ENCODE results near the gene MRPS6.
A peak's percentile ranks its signal among the peaks of the same experiment; 100 is the strongest.

The MRPS6 gene

DNA sequence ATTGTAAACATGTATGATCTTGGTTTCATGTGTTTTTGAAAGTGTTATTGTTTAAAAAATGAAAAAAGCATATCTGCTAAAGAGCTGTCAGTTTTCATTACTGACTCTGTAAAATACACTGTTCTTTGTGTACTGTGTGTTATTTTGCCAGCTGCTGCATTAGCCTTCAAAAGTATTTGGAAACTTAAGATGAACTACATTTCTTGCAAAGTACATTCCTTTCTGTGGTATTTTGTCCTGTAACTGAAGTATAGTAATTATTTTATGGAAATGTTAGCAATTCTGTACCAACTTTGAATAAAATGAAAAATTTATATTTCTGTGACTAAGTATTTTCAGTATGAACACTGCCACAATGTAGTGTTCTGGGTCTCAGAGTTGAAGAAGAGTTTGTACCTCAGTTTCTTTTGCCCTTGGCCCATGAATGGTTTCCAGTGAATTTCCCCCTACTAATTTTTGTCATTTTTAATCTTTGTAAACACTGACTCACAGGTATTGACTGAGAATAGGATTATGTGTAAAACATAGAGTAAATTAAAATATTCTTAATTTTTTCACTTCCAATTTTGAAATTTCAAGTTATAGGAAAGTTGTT is 32.7 kb downstream of the MRPS6 start:
- no peak for DNase-seq

DNA sequence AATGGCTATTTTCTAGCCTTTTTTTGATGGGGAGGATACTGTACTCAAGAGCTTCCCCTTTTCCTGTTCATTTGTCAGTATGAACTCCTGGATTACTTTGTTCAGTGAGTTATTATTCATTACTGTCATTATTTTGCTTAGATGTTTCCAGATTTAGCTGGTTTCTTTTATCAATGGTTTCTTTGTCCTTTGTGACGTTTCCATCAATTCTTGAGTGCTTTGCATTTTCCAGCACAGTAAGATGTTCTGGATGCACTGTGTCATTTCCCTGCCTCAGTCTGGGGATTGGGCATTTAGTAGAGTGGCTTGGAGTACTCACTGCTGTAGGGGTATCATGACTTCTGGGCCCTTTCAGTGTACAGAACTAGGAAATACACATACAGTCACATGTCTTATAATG is 34.2 kb downstream of the MRPS6 start:
- no peak for DNase-seq

DNA sequence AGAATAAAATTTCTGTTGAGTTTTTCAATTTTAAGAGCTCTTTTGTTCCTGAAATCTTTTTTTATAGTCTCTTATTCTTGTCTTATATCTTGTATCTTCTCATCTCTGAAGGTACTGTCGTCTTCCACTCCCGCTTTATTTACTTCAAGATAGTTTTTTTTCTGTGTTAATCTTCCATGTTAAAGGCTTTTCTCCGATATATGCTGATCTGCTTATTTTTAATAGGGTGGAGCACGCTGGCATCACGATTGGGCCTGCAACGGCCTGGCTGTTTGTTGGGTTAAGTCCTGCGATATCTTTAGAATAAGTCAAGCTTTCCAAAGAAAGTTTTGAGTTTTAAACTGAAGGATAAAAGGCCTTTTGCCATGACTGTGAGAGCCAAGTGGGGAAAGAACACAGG is 35.7 kb downstream of the MRPS6 start:
- DNase-seq, result no peak

DNA sequence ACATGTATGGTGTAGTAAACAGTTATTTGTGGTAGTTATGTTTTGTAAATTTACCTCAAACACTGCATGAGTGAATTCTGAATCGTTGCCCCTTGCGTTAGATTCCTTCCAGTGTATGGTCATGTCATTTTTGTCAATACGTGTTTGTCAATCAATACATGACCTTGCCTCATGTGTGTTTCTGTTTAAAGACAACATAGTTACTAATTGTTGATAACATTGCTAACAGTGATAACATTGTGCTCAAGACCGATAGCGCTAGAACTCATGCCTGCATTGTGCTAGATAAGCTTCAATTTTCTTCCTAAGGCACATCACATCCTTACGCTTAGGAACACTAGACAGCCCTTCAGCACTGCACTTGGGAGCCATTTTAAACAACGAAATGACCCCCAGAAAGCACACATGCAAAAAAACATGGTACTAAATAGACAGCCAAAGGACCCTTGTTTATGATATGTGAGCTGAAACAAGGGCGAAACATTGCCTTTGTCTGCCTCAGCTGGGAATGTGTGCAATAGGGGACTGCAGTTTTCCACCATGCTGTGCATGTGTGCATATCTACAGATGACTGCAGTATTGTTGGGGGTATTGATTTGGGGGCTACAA is 37.3 kb downstream of the MRPS6 start:
- no peak for DNase-seq

DNA sequence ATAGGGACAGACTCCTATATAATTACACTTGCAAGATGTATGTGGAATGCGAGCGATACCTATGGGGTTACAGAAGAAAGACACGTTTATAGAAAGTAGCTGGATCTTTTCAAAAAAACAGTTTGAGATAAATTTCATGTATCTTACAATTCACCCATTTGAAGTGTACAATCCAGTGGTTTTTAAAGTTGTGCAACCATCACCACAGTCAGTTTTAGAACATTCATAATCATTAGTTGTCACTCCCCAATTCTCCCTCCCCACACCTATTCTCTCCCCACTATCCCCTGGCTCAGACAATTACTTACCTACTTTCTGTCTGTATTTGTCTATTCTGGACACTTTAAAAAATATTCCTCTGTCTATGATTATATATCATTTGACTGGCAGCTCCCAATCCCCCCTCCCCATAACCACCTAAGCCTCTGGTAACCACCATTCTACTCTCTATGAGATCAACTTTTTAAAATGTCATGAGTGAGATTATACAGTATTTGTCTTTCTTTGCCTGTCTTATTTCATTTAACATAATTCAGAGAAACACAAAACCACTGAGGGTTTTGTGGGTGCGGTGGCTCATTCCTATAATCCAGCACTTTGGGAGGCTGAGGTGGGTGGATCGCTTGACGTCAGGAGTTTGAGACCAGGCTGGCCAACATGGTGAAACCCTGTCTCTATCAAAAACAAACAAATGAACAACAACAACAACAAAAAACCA is 39.1 kb downstream of the MRPS6 start:
- DNase-seq, result no peak

DNA sequence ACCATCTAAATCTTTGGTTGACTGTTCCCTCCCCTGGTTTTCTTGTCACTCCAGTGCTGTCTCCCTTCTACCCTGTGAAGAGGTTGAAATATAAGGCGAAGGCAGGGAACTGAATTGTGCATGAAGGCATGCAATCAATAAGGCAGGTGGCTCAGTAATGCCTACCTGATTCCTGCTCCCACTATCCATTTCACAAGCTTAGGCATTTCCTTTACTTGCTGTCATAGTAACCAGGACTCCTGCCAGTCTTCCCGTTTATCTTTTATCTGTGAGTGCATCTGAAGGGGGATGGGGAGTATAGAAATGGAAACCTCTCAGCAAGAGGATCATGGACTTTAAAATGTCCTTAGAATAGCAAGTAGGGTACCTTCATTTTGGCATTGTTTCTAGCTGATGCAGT is 40.5 kb downstream of the MRPS6 start:
- DNase-seq, result peak; percentile 9

DNA sequence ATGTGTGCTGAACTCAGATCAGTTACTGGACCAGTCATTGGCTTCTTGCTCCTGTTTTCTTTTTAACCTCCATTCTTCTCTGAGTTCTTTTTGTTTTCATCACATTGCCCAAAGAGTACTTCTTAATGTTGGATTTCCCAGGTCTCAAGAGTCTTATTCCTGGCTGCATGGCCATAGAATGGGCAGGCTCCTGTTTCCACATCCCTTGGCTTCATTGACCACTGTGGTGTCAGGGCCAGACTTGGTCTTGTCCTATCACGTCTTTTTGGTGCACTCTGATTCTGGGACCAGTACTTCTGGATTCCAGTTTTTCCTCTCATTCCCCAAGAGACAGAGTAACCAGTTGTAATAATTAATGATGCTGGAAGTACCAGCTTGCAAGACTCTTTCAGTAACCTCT is 41.8 kb downstream of the MRPS6 start:
- no peak for DNase-seq

DNA sequence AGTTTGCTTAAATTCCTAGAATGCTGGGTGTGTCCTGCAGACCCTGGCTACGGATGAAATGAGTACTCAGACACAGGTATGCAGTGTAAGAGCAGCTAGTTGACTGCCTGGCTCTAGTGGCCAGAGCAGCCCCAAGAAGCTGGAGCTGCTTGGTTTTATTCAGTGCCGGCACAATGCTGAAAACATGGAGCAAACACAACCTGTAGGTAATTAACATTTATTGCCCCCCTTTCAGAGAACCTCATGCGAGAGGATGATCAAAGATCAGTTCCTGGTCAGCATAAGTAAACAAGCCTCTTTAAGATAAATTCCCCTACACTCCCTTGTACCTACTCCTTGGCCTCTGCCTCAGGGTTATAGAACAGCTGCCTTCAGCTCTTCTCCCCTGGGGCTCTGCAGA is 43.2 kb downstream of the MRPS6 start:
- no peak for DNase-seq

DNA sequence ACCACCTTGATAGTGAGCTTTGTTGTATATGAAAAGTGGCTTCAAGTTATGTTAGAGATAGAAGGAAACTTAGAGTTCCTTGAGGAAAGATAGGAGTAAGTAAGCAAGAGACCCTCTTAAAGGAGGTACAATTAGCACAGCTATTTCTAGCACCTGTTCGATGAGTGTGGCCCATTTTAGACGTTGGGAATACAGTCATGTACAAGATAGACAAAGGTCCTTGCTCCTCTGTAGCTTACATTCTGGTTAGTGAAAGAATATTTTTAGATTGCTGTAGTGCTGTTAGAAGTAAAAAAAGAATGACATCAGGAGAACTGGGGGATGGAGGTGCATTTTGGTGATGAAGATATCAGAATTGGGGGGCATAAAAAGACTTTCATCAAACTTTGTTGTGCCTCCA is 47.5 kb downstream of the MRPS6 start:
- DNase-seq, result no peak

DNA sequence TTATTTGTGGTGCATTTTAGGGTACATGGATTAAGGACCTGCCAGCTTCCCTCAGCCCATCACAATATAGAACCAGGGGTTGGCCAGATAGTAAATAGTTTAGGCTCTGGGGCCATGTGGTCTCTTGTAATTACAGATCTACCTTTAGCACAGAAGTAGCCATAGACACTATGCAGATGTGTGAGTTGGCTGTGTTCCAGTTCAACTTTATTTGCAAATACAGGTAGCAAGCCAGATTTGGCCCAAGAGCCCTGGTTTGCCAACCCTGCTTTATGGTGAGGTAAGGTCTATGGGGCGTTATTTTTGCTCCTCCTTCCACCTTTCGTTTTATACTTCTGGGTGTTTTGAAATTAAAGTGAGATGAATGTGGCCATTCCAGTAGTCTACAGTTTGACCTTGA is 48.7 kb downstream of the MRPS6 start:
- peak; percentile 2 for DNase-seq

DNA sequence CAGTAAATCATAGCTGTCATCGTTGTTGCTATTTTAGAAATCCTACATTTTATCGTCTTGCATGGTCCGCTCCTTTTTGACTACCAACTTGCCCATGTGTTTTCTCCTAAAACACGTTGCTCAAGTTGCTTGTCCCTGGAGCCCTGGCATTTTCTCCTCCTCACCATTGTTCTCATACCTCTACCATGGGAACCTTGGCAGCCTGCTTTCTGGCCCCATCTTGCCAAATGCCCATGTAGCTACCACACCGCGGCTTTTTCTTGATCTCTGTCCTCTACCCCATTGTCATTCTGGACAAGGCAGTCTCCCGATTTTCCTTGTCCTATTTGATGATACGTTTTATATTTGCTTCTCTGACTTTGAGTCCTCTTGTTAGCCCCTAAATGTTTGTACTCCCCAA is 50.2 kb downstream of the MRPS6 start:
- no peak for DNase-seq

DNA sequence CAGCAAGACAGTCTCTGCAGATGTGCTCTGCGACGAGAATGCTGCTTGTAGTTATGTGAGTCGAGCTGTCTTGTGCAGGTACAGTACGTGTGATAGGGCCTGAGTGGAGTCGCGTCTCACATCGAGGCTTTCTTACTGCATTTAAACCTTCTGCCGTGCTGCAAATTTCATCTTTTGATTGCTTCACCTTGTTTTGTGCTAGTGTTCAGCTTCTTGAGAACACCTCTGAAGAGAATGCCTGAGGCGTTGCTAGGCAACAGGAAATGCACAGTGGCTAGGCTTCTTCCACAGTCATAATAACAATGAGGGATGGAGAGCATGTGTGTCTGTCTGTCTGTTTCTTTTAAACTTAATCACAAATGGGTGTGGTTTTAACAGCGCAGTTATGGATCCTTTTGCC is 52.9 kb downstream of the MRPS6 start:
- peak; percentile 17 for DNase-seq

DNA sequence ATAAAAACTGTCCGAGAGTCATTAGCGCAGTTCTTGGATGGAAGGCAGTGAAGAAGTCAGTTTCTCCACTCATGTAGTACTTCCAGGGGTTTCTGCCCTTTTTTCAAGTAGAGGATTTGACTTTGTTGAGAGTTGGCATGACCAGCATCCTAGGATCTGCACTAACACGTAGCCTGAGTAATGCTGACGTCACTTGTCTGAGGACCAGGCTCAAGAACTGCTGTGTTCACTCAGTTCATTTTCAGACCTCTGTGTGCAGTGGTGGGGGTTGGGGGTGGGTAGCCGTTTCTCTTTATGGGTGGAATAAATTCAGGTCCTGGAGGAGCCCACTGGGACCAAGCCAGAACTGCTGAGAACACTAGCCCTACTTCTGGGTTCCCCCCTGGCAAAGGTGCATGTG is 53.3 kb downstream of the MRPS6 start:
- no peak for DNase-seq

DNA sequence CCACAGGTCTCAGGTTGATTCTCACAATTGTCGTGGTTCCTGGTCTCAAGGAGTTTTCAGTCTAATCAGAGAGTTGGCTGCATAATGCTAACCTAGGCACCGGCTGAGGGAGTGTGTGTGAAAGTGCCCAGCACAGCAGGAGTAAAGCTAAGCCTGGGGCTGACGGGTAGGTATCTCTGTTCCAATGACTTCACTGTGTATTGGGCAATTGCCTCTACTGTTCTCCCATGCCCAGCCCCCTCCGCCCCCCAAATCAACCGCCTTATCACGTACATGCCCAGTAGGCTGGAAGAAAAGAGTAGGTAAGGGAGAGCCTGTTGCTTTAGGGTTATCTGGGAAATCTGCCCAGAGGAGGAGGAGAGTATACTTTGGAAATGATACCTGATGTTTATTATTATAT is 54.7 kb downstream of the MRPS6 start:
- no peak for DNase-seq

DNA sequence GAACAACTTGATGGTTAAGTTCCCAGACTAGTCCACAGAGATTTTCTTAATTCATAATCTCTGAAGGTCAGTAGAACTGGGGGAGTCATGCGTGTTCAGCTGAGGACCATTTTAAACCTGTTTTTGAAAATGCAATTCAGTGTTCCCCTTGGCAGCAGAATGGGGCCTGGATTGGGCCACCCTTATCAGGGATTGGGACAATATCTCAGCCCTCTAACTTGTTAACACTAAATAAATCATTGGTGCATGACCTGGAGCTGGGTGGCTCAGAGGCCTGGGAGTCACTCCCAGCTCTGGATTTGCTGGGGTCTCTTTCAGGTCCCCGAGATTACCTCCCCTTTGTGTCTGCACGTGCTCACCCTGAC is 55.3 kb downstream of the MRPS6 start:
- no peak for DNase-seq

DNA sequence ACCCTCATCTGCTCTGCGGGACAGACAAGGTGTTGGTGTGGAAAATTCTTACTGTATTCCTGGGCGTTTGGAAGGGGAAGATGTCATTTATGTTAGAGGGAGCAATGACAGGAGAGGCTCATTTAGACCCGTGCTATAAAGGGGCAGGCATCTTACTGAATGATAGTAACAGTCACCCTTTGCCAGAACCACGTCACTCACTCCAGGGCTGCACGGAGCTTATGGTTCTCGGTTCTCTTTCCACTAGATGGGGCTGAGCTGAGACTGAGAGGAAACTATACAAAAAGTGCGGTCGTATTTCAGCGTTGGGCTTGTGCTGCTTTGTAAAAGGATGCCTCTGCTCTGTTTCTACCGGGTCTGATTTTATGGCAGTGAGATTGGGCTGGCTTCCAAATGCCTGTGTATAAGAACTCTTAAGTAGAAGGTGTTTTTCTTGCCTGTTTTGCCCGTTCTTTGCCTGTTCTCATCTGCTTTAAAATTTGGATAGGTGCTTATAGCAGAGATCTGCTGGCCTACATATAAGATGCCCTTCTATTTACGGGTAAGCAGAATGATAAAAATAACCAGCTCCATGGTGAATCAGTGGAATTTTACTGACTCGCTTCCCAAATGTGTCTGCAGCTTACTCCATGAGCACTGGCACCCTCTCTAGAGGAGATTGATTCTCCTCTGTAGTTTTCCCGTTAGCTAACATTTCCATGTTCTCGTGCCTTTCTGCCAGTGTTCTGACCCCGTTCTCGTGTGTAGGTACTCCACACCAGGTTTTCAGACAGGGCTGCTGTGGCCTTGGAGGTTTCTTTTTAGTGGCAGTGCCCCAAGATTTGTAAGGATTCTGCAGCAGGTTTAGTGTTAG is 55.9 kb downstream of the MRPS6 start:
- DNase-seq, result no peak

DNA sequence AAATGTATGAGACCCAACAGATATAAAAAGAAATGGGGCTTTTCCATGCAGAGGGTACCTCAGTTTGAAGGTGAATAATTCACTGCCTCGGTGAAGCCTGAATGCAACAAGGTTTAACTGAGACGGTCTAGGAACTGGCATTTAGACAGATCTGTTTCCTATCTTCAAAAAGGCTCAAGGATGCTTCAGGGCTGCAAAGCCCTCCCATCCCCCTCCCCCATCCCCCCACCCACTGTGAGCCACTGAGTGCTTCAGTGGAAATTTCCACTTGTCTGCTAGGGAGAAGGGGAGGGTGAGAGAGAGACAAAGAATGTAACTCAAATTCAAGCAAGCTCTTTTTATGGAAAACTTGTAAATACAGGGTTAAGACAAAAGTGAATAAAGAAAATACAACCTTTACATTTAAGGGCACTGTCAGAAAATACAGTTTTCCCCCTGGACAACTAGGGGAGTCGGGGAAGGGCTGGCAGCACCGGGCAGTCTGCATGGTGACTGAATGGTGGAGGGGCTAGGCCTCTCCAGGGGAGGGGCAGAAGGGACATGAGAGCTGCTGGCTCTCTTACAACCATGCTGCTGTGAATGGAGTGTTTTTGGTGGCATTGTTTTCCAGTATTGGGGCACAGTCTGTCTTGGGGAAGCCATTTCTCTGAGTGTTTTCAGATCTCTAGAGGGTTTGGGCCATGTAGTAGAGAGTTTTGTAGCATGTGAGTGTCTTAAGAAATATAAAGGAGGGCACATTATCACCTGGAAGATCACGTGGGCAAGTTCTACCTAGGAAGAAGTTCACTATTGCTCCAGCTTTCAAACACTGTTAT is 56.7 kb downstream of the MRPS6 start:
- DNase-seq, result no peak

DNA sequence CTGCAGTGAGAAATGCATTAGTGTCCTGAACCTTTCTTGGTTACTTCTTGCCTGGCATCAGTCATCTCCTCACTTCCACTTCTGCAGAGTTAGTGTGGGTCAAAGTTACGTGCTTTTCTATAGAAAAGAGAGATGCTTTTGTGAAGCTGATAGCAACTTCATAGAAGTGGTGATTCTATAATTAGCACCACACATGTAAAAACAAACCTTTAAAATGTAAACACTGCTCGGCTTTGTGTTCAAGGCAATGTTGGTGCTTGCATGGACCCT is 57.3 kb downstream of the MRPS6 start:
- no peak for DNase-seq

DNA sequence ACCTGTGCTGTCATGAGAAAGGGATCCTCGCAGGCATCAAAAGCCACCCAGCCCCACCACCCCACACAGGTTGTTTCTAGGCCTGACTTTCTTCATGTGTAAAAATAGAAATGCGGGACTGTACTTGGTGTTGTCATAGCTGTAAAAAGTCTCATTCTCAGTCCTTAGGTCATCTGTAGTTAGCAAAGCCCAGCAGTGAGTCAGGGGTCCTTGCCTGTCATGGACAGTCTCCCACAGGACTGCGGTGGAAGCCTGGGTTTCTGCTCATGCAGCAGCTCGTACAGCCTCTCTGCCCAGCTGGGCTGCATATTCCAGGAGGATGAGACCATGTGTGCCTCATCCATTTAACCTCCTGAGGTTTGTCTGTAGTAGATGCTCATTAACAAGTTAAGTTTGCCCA is 58.2 kb downstream of the MRPS6 start:
- no peak for DNase-seq

DNA sequence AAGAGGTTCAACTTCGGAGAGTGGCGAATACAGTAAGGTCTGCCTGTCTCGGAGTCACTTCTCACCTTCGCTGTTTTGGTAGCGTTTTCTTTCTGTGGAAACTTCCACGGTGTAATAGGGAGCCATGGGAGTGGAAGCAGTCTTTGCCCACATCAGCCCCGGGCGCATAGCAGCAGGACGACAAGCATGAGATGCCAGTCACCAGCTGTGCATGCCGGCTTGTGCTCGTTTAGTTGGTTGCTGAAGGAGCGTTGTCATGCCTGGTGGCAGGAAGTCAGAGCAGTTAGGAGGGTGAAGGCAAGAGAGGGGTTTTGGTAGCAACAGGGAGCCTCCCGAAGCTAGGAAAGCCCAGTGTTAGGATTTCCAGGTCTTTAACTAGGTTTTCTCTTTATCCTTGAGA is 58.8 kb downstream of the MRPS6 start:
- no peak for DNase-seq

DNA sequence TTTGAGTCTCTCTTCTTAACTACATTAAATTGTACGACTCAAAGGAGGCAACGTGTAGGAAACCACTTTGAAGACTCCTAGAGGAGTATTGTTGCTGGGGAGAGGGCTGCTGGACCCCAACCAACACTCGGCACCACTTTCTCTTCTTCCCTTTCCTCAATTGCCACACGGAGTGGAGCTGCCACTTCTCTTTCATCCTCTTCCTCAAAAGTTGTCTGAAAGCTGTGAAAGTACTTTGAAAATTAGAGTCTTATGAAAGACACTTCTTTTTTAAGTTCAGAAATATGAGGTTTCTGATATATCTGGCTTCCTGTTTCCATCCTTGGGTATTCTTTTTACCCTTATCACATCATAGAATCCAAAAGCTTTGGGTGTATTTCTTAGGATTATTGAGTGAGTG is 59.5 kb downstream of the MRPS6 start:
- DNase-seq, result no peak

DNA sequence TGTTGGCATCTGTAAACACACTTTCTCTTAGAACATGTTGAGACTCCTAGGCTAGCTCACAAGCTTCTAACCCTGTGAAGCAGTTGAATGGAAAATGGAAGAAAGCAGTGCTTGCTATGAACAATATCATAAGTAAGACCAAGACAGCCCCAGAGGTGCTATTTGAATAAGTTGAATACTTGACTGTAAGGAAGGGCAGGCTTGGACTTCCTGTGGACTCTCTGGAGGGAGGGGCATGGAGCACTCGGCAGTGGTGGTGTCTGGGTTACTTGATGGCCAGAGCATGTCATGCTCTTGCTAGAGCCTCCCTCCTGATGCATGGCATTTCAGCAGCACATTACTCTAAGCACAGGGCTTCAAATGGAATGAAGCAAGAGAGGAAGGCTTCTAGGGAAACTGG is 60.0 kb downstream of the MRPS6 start:
- no peak for DNase-seq

DNA sequence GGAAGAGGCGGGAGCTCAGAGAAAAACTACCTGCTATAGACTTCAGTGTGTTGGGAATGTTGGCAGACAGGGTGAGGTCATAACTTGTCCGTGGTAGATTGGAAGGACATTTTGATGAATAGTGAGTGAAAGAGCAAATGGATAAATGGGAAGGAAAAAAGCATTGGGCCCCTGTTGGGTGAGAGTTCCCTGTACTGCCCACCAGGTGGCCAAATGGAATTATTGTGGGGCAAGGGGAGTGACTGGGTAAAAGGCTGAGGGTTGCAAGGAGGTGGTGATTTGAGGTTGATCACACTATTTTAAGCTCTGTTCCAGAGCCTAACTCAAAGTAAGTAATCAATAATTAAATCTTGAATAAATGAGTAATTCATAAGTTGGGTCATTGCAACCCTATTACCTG is 60.4 kb downstream of the MRPS6 start:
- peak; percentile 15 for DNase-seq

Data from DMS53 (cell line).